Activated CD8-positive, alpha-beta memory T cell treated with anti-CD3 and anti-CD28 coated beads for 1 hour (primary cell): ENCODE results near the gene SELENON.
"Not testable (repeated sequence)": the region's sequence is repeated elsewhere in the genome, so short reads cannot be mapped to it uniquely, and the experiment has no call there.

ENCODE experiments used
- DNase-seq, 2 donors: peaks; one replicate each; pipeline ENCODE4 v3.0.0-alpha.2; 2020; ENCODE audit warnings: low read depth in 1 of 2; ENCODE audit errors: extremely low read depth in 1 of 2

SELENON gene

DNA sequence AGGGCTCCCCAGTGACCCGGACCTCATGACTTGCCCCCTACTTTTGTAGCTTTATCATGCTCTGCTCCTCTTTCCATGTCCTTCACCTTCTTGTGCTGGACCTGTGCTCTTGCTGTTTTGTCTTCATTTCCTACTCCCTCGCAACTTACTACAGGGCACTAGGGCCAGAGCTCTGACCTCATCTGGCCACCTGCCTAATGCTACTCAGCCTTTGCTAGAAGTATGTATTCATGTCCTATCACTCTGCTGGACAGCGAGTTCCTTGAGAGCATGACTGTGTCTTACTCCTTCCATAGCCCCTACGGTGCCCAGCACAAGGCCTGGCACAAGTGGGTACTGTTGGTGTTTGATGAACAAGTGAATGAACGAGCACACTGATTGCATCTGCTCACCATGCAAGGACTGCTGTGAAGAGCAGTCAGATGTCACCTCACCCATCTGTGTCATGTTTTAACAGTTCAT is 21.7 kb downstream of the SELENON start:
- no peak for DNase-seq

DNA sequence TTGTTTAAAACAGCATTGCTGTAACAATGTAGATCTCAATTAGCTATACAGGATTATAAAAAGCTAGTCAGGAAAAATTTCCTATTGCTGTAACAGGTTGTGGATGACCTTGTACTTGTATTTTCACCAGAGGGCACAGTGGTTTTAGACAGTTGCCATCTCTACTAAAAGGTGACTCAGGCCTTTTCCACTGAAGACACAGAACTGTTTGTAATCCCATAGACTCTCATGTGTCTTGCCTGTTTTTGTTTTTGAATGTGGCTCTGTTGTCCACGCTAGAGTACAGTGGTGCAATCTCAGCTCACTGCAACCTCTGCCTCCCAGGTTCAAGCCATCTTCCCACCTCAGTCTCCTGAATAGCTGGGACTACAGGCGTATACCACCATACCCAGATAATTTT is 25.6 kb downstream of the SELENON start:
- no peak for DNase-seq

DNA sequence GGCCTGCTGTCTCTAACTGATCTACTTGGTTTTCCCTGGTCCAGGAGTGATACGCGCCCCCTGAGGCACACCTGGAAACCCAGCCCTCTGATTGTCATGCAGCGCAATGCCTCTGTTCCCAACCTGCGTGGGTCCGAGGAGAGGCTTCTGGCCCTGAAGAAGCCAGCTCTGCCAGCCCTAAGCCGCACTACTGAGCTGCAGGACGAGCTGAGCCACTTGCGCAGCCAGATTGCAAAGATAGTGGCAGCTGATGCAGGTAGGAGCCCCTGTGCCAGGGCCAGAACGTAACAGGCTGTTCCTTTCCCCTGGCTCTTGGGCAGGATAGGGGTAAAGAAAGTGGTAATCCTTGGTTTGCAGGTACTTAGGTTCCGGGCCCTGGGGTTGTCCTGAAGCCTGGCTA is 26.6 kb downstream of the SELENON start:
- DNase-seq, result no peak

DNA sequence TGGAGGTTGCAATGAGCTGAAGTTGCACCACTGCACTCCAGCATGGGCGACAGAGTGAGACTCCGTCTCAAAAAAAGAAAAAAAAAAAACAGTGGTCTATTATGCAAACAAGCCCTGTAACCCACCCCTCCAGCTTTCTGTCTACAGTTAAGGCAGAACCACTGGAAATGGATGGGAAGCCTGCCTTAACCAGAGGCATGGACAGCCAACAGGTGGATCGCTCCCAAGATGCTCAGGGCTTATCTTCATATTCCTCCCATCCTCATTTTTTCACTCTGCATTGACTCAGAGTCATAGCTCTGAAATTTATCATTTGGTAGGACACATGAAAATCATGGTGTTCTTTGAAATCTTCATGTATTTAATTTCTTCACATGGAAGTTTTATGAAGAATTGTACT is 28.5 kb downstream of the SELENON start:
- no peak for DNase-seq

DNA sequence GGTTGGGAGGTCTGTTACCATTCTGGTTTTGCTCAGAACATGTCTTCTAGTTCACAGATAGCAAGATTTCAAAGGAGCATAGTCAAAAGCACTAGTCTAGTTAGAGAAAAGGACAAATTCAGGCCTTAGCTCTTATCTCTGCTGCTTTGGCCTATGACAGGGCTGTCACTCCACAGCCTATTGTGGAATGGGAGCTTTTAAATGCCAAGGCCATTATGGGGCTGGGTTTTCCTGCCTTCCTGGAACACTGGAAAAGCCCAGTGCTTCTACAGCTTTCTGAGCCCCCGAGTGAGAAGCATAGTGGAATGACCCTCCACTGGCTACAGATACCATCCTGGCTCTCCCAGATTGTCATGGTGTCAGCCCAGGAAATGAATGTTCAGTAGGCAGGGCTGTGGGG is 29.1 kb downstream of the SELENON start:
- no peak for DNase-seq

DNA sequence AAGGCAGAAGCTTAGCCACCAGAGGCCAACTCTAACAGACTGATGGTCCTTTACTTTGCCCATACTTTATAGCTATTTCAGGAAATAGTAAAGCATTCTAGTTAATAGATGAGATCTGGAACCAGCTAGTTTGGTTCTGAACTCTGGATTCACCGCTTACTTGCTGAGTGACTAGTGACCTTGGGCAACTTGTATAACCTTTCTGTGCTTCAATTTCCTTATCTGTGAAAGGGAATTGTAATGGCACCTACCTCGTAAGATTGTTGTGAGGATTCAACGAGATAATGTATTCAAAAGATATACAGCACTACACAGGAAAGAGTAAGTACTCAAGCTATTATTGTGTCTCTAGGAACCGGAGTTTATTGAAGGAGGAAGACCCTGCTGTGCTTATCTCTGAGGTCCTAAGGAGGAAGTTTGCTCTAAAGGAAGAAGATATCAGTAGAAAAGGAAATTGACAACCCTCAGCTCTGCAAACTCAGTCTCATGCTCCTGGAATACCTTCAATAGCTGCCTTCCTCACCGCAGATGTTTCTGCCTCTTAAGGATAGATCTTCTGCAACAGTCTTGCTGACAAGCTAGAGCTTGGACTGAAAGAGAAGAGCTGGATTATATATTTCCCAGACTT is 31.7 kb downstream of the SELENON start:
- DNase-seq, result no peak

DNA sequence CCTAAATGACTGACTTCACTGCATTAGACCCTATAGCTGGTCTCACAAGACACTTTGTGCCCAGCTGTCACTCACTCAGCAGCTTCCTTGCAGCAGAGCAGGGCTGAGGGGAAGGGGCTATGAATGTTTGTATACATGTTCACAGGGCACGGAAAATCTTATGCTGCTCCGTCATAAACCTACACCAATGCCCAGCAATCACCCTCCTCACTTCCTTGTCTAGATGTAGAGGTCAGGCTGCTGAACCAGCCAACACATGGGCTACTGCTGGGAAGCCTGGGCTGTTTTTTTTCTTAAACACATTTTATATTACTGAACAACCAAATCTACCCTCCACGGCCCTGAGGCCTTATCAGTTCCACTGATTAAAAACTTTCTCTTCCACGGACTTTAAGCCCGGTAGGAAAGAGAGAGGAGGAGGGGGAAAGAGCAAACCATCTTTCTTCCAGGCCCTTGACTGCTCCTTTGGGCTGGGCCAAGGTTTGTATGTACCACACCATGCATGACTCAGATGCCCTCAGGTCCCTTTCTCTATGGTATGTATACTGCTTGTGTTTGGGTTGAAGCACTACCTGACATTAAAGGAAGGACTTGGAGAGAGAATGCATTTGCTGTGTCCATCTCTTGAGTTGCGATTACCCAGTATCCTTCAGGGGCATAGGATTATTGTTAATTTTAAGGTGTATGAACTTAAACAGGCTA is 32.5 kb downstream of the SELENON start:
- no peak for DNase-seq

DNA sequence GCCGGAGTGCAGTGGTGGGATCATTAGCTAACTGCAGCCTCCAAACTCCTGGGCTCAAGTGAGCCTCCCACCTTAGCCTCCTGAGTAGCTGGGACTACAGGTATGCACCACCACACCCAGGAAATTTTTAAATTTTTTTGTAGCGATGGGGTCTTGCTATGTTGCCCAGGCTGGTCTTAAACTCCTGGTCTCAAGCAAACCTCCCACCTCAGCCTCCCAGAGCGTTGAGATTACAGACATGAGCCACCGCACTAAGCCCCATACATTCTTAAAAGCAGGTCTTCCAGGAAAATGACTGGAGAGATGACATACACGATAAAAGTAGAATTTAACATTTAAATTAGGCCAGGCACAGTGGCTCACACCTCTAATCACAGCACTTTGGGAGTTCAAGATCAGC is 33.2 kb downstream of the SELENON start:
- no peak for DNase-seq

DNA sequence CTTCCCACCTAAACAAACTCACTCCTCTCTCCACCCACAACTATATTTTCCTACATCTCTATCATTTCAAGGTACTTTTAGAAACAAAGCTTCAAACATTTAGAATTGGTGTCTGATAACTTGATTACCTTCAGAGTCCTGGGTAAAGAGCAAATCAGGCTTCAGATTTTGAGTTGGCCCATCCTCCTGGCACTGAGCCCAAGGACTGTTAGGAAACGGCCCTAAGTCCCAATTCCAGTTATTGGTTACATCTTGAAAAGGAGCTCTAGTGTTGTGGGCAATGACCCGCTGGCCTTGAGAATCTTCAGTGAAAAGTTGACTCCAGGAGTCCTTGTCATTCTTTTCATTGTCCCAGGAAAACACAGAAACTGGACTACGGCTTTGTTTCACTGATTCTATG is 34.9 kb downstream of the SELENON start:
- no peak for DNase-seq

DNA sequence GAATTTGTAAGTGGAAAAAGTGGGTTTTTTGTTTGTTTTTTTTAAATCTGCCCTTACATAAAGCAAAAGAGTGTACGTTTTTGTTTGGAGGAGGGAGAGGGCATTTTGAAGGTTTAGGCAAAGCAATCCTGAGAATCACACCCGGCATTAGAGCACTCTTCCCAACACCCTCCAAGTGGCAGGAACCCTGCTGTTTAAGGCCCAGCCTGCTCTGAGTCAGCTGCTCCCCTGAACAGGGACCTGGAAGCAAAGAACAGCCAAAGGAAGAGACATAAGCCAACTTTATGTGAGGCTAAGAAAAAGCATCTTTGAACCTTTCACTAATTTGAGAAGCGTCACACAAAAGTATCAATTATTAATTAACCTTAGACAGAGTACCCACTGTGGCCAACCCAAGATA is 36.7 kb downstream of the SELENON start:
- no peak for DNase-seq

DNA sequence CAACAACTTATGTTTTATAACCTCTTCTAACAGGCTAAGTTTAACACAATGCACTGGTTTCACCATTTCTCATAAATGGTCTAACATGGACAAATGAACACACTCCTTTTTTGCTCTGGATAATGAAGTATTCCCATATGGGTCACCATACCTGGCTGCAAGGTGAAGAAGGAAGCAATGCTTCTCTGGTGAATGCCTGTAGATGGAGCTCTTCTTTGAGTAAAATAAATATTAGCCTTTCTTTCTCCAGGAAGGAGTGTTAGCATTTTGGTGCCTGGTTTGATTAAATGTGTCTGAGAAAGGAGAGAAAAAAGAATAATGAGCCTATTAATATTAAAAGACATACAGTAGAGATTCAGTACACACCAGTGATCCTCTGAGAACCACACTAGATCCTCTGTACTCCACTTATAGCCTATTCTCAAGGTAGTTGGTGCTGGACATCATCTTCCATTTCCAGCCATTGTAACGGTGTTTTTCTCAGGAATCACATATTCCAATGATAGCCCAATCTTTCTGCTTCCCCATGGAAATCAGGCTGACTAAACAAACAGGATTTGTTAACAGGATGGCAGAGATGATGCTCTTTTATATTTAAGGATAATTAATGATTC is 37.4 kb downstream of the SELENON start:
- no peak for DNase-seq

DNA sequence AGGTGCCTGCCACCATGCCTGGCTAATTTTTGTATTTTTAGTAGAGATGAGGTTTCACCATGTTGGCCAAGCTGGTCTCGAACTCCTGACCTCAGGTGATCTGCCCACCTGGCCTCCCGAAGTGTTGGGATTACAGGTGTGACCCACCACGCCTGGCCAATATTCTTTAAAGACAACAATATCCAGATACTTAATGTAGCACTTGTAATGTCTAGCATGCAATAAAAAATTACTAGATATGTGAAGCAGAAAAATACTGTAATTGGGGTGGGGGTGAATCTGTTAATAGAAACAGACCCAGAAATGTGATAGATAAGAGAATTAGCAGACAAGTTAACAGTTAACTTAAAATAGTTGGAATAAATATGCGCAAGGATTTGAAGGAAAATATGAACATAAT is 39.8 kb downstream of the SELENON start:
- DNase-seq, result not testable (repeated sequence)

DNA sequence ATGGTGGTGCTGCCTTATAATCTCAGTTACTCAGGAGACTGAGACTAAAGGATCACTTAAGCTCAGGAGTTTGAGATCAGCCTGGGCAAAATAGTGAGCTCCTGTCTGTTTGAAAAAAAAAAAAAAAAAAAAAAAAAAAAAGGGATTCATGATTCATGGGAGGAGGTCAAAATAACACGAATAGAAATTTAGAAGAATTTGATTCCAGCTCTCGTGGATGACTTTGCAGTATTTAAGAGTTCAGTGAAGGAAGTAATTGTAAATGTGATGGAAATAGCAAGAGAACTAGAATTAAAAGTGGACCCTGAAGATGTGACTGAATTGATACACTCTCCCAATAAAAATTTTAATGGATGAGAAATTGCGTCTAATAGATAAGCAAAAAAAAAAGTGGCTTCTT is 43.5 kb downstream of the SELENON start:
- no peak for DNase-seq

DNA sequence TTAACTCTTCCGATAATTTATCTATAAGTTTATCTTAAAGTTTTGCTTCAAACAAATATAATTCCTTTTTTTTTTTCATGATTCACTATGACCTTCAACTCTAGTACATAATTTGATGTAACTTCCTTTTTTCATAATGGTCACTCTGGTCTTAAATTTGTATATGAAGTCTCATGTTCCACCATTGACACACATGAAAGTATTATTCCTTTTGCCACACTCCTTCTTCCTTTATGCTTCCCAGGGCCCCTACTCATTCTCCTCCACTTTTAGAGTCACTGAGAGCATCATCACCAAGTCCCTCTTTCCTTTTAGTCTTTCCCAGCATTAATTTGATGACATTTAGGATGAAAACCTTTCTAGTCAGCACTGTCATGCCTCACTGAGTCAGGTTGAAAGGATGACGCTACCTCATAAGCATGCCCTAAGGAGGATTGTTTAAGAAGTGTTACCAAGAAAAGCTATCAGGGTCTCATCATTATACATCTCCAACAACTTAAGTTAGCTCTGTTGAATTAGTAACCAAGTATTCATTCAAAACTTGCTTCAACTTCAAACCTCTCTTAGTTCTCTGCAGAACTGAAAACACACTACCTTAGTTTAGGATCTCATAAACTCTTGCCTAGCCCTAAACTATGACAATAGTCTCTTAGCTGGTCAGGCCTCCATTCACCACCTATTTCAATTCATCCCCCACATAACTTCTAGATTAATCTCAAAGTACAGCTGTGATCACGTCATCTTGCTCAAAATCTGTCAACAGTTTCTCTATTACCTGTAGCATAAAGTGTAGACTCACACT is 44.7 kb downstream of the SELENON start:
- no peak for DNase-seq

DNA sequence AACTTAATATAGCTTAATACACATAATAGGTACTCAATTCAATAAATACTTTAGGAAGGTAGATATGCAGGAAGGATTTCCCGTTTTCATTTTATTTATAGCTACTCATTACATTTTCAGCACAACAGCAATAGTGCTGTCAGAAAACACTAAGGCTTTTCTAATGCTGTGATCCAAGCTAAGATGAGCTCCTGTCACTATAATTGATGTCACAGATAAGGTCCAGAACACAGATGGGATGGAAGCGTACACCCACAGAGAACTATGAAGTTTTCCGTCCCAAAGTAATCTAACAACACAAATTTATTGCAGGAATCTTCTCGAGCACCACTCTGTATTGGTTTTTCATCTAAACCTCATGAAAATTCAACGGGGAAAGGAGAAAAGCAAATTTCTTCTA is 45.7 kb downstream of the SELENON start:
- DNase-seq, result no peak

DNA sequence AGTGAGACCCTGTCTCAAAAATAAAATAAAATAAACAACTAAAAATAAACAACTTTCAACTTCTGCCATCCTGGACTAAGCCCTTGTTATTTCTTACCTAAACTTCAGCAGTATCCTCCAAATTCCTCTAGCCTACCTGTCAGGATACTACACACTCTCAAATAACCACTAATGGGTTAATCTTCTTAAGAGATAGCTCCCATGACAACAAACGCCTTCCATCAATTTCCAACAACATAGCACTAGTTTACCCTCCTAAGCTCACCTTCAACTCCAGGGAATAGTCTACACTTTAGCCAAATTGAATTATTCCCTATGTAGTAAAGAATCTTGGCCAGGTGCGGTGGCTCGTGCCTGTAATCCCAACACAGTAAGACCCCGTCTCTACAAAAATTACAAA is 47.9 kb downstream of the SELENON start:
- no peak for DNase-seq

DNA sequence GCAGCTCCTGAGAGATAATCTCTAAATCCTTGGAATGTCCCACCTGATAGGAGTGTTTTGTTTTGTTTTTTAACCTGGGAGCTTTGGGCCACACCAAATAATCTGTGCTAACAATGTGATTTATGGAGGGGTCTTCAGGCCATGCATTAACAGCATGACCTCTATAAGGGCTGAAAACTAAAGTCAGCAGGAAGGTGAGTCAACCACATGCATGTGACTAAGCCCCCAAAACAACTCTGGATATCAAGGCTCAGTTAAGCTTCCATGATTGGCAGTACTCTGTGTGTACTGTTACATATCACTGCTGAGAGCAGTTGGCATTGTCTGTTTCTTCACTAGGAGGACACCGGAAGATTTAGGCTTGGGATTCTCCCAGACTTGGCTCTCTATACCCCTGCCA is 48.5 kb downstream of the SELENON start:
- DNase-seq, result no peak

DNA sequence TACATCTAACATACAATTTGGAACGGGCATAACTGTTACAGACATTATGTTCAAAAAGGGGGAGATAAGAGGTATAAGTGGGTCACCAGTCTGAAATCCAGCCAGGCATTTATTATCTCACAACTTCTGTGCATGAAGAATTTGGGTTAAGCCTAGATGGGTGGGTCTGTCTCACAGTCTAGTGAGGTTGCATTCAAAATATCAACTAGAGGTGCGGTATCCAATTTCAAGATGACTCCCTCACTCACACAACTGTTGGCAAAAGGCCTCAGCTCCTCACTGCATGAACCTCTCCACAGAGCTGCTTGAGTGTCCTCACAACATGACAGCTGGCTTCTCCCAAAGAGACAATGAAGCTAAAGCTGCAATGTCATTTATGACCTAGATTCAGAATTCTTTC is 54.6 kb downstream of the SELENON start:
- DNase-seq, result no peak

DNA sequence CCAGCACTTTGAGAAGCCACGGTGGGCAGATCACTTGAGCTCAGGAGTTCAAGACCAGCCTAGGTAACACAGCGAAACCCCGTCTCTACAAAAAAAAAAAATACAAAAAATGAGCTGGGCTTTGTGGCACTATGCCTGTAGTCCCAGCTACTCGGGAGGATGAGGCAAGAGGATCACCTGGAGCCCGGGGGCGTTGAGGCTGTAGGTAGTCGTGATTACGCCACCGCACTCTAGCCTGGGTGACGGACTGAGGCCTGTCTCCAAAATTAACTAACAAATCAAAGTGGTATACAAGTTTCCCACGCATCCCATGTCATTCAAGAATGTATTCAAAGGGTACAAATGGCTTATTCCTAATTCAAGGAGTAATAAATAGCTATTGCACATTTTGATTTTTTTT is 56.9 kb downstream of the SELENON start:
- no peak for DNase-seq

DNA sequence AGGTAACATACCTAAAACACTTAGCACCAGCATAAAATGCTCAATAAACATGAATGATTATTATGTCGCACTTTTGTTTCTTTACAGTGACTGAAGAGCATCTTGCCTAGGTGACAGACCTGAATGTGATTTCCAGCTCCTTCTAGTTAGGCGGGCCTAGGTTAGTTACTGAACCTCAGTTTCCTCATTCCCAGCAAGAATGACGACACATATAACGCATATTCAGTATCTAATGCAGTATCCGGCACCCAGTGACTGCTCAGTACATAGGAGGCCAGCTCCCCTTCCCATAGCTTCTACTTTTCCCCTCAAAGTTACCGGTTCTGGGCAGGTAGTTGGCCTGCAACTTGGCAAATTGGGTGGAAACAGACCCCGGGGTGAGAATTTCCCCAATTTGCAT is 58.5 kb downstream of the SELENON start:
- DNase-seq, result no peak

DNA sequence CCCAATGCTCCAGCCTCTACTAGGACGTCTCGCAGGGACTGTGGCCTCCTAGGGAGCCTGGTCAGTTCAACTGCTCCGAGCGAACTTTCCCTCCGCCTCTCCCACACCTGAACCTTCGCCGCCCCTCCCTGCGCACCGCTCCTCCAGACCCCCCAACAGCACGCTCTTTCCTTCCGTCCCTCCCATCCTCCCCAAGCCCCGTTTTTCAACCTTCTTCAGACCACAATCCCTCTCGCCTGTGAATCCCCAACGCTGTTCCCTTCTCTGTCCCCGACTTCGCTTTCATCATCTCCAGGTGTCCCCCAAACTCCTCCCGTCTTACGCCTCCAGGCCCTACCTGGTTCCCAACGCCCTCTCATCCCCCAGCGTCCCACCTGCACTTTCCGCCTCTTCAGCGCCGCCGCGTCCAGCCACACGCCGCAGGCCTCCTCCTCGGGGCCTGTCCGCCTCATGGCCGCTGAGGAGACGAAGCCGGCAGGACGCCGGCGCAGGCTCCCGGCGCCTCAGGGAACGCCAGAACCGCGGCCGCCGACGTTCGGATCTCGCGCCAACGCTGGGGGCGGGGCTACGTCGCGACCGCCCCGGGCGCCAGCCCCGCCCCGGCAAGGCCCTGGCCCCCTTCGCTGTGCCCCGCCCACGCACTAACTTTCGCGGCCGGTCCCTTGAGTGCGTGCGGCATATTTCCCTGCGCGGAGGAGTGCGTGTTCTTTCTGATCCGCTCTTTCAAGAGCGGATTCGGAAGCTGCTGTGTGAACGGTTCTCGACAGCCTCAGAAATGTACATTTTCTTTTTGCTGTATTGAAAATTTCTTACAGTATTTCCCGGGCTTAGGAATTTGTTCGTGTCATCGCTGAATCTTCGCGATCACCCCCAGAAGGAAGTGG is 59.2 kb downstream of the SELENON start, which contains the start of gene AUNIP:
Gene AUNIP (minus strand): TSS at position 552 of the 884 bp plus-strand sequence. CDS start 100 bp downstream, at position 452.
- peak; percentile 73 to 85 for DNase-seq
